H1 (cell line): ENCODE data around the gene APOOL. TPM values are rescaled to one million over a fixed set of nuclear protein-coding genes. Genes with fewer than 3 reads are reported as not detected.

ENCODE experiments used
- ATF3 ChIP-seq: IDR thresholded peaks from 2 replicates; pipeline ENCODE4 v1.6.1; 2011; ENCODE audit warnings: low read depth, mild to moderate bottlenecking, low read length; ENCODE audit not compliant: insufficient read depth
- HDAC6 ChIP-seq: IDR thresholded peaks from one replicate; pipeline ENCODE4 v1.7.1; 2012; ENCODE audit warnings: low read depth, mild to moderate bottlenecking, inconsistent platforms, low read length, moderate library complexity
- JUND ChIP-seq: IDR thresholded peaks from 2 replicates; pipeline ENCODE4 v1.6.1; 2011; ENCODE audit warnings: mild to moderate bottlenecking, improper control_type of control experiment, low read length
- NANOG ChIP-seq: IDR thresholded peaks from 2 replicates; pipeline ENCODE4 v1.6.1; 2011; ENCODE audit warnings: low read length, low read depth, mild to moderate bottlenecking, inconsistent platforms; ENCODE audit not compliant: insufficient read depth, poor library complexity, severe bottlenecking
- NRF1 ChIP-seq: IDR thresholded peaks from 2 replicates; pipeline ENCODE4 v1.6.1; 2011; ENCODE audit warnings: mild to moderate bottlenecking, low read depth, low read length, improper control_type of control experiment
- SIN3A ChIP-seq, 2 experiments: IDR thresholded peaks in 1 of 2; conservative IDR thresholded peaks in 1 of 2; 2 replicates each; pipeline ENCODE4 v1.6.1; 2011 to 2012; ENCODE audit warnings: low read length in 2 of 2, improper control_type of control experiment in 1 of 2, low read depth in 1 of 2, mild to moderate bottlenecking in 1 of 2
- polyA plus RNA-seq, 7 experiments: library from polyadenylated mRNA; depleted of rRNA in 3 of 7; stranded (reverse) in 5 of 7; unstranded in 2 of 7; fragments of >200 nt in 5 of 7; fragments of 200-250 nt in 2 of 7; gene quantifications; 1 replicate in 5 of 7; 2 replicates in 1 of 7; 4 replicates in 1 of 7; pipeline versions ENCODE4 v1.2.1 to v1.2.3, GENCODE V29; 2011 to 2013; ENCODE audit warnings: missing spikeins in 2 of 7, mixed read lengths in 2 of 7
- total RNA-seq: library from RNA; stranded (reverse); fragmentation: NEBNext Ultra II Directional; extraction: Animal tissue kit (Norgen Biotek cat#: 25700); gene quantifications from 2 replicates; pipeline ENCODE4 v1.2.1, GENCODE V29; 2021

Gene APOOL
- total and polyA plus RNA-seq, 2 of the 8 experiments (the other 6 are each of a cell fraction or from before 2014, with no cell fraction given): 2.4 to 8.1 TPM

- no peak for TF ChIP-seq NANOG
- no peak for TF ChIP-seq JUND
- no peak for TF ChIP-seq NRF1
- no peak for TF ChIP-seq HDAC6
- TF ChIP-seq ATF3: no peak
- TF ChIP-seq SIN3A (conservative IDR thresholded peaks at IDR 0.05 in 1 of 2, IDR thresholded peaks at IDR 0.05 in 1 of 2; ENCODE audit: low read depth in 1 of 2, low read length in 2 of 2): no peak
- TF ChIP-seq, all 59 proteins: peak for 0
Measured at GRCh38 chrX:85001344-85001743, 2.3 kb upstream of the APOOL start (continued).
